GM18511 (cell line): Measurements from ENCODE around the gene PLEKHM3.
A peak's percentile ranks its signal among the peaks of the same experiment; 100 is the strongest.
"Not testable (repeated sequence)": the region's sequence is repeated elsewhere in the genome, so short reads cannot be mapped to it uniquely, and the experiment has no call there.

Source experiments
- ATAC-seq: cut with Tn5 transposase; IDR thresholded peaks from one replicate; pipeline ENCODE4 v1.9.1; 2021; ENCODE audit warnings: mild to moderate bottlenecking, moderate library complexity; ENCODE audit not compliant: unreplicated experiment

Gene PLEKHM3

DNA sequence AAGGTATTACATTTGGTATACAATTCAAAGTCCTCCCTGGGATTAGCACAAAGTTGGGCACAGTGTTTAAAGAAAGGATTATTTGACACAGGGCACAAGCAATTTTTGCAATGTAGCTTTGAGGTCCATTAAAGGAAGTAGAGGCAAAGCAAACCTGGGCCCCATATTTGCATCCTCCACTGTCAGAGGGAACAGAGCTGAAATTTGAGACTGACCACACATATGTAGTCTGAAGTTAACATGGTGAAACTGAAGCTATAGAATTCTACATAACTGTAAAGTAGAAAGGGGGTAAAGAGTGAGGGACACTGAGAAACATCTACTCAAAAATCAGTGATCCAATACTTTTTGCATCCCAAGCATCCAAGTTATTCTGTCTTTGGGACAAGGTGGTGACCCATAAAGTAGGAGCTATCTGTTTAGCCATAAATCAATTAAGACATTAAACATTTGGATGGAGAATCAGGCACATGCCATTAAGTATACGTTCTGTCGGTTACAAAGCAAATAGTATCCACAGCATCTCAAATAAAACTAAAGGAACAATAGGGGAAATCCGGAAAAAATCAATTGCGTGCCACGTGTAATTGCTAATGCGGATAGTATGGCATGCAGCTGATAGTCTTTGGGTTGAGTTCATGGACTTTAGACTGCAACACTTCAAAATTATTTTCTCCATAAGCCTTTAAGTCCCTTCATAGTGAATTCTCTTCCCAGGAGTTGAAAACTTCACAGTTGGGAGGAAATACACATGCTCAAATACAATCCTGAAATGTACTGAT lies 72.6 kb downstream of the PLEKHM3 start:
- no peak for ATAC-seq

DNA sequence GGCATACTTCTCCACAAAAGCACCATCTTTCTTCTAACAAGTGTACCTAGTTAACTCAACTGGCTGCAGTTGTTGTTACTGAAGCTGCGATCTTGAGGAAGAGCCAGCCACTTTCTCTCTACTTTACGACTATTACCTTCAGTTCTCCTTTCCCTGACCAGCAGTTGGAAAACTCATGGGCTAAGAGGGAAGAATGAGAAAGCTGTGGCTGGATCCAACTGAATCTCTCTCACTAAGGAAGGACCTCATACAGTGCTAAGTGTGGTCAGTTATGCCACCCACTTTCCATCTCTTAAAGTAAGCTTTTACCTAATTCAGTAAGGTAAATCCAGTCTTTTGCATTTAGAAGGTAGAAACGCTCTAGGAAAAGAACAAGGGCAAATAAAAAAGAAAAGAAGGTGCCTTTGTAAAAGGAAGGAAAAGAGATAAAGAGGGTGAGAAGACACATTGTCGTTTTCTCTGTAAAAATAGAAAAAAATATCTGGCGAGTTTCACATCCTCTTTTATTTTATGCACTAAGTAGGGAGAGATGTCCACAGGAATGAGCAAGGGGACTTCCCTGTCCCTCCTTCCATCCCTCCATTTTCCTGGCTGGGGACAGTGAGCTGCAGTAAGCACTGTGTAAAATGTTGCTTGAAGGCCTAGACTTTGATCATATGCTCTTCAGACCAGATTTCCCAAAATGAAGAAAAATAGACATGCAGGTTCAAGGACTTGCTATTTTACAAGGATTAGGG lies 73.4 kb downstream of the PLEKHM3 start:
- no peak for ATAC-seq

DNA sequence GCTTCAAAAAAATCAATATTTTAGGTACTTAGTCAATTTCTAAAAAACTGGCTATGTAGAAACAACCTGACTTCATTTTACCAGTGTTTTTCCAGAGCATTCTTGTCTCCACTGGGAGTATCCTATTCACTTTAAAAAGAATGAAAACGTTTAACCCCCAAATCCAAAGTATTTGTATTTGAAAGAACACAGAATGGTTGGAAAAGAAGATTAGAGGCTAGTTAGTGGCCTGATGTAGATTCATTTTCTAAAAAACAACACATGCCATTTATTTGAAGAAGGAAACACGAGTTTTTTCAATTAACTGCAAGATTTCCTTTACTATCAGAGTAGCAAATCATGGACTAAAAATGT lies 74.6 kb downstream of the PLEKHM3 start:
- no peak for ATAC-seq

DNA sequence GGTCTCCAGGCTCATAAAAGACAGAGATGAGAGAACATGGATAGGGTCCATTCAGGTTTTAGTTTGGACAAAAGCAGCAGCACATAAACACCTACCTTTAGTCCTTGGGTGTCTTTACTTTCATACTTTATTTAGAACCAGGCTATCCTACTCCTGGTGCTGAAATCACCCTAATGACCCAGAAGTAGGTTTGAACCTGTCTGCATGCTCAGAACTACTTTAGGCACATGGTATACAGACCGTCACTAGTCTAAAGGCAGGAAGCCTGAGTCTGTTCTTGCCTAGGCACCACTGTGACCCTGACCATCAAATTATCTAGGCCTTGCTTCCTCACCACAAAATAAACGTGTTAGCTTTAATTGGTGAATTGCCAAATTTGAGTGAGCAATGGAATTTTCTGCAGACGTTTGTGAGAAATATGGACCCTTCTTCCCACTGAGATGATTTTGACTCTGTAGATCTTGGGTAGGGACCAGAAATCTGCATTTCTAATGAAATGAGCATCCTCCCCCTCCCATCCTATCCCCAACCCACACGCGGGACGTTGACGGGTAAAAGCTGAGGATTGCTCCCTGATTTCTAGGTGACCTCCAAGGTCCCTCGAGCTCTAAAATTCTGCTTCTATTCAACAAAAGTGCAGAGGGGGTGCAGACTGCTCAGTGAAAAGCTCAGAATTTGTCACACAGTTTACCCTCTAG lies 75.1 kb downstream of the PLEKHM3 start:
- no peak for ATAC-seq

DNA sequence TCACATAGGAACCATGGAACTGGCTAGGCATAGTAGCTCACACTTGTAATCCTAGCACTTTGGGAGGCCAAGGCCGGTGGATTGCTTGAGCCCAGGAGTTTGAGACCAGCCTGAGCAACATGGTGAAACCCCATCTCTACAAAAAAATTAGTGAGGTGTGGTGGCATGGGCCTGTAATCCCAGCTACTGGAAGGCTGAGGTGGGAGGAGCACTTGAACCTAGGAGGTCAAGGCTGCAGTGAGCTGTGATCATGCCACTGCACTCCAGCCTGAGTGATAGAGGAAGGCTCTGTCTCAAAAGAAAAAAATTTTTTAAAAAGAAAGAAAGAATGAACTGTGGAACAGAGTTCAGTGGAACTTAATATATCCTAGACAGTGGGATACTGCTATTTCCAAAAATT lies 76.1 kb downstream of the PLEKHM3 start:
- not testable (repeated sequence) for ATAC-seq

DNA sequence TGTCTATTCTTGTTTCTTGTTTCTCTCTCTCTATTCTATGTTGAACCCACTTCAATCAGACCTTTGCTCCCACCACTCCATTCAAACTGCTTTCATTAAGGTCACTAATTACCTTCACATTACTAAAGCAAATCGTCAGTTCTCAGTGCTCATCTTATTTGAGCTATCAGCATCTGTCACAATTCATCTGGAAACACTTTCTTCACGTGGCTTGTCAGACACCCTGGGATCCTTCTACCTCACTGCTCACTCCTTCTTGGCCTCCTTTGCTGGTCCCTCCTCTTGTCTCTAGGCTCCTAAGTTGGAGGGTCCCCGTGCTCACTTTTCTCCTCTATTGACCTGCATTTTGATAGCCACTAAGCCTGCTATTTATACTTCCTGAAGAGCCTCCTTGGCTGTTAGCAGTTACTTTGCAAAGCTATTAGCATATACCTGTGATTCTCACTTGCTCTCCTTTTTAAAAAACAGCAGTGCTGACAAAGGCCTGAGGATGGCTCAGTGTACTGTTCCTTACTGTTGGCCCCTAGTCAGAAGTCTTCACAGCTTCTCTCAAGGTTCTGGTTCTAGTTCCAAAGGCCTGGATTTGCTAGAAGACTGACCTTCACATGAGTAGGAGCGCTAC lies 80.2 kb downstream of the PLEKHM3 start:
- ATAC-seq = no peak

DNA sequence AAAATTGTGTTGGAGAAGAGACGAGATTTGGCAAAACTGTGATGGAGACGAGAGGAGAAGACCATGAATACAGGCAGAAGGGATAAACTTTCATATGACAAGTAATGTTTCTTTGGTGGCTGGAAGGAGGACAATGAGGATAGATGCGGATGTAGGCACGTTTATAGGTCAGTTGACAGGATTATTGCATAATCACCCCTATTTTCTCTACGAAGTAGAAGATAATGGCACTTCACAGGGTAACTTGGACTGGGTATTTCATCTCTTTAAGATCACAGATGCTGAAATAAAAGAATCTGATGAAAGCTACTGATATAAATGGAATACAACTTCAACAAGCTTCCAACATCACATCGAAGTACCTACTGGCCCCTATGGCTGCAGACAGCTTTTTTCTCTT lies 81.0 kb downstream of the PLEKHM3 start:
- no peak for ATAC-seq

DNA sequence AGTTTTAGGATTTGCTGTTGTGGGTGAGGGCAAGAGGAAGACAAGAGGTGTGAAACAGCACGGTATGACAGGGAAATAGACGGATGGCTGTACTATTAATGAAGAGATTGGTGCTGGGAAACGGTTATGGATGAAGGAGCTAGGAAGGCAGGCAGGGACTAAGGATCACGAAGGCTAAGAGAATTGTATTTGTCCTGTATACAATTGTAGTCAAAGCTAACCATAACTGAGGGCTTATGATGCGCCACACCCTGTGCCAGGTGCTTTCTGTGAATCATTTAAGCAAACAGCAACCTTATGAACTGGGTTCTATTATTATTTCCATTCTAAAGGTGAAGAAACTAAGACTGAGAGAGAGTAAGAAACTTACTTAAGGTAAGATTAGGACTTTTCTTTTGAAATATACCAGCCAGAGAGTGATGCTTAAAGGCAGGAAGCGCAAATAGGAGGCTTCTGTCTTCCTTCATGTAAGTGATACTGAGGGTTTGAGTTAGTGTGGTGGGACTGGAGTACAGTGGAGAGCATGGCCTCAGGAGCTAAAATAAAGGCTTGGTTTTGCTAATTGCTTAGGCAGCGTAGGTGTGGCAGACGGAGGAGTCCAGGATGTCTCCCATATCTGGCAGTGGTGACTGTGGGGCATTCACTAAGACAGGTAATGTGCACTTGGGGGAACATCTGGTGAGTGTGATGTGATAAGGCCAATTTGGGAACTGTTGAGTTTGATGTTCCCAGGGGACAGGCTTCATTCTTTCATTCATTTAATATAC lies 85.8 kb downstream of the PLEKHM3 start:
- ATAC-seq = no peak

DNA sequence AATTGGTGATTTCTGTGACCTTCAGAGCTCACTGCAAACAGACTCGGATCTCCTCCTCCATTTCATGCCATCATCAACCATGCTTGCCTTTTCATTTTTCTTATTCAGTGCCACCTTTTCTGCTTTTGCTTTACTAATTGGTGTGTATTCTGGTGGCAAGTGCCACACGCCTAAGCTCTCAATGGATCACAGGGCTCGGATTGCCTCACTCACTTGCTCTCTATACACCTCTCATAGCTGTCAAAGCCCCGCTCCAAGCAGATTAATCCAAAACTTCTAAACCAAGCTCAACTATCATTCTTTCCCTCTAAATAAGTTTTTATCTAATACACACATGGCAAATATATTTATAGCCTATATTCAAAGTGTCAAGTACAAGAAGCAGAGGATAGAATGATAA lies 86.4 kb downstream of the PLEKHM3 start:
- no peak for ATAC-seq

DNA sequence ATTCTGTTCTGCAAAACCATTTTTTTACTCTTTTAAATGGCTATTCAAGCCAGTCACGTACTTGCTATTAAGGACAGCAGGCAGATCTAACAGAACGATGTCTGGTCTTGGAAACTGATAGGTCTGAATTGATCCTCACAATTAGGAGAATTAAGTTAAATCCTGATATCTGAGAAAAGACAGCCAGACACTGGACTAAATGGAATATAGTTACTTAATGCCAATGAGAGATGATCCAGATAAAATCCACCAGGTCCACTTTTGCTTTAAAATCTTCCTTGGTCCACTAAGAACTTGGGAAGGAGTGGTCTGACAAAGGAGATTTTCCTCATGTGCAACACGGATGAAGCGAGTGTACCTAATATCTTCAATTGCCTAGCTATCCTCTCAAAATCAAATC lies 86.9 kb downstream of the PLEKHM3 start:
- ATAC-seq = no peak

DNA sequence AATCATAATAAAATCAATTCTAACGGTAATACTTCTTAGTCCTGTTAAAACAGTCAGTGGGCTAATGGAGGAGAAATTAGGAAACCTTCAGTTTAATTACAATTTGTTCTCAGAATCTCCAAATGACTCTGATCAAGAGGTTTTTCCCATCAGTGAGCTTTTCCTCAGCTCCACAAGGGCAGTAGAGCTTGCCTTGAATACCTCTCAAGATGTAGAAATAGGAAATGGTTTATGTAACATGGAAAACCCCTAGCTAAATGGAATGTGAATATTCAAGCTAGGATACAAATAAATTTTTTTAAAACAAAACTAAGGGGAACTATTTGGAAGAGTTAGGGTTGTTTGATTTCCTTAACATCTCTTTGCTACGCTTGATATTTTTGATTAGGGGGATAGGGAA lies 87.5 kb downstream of the PLEKHM3 start:
- ATAC-seq = no peak

DNA sequence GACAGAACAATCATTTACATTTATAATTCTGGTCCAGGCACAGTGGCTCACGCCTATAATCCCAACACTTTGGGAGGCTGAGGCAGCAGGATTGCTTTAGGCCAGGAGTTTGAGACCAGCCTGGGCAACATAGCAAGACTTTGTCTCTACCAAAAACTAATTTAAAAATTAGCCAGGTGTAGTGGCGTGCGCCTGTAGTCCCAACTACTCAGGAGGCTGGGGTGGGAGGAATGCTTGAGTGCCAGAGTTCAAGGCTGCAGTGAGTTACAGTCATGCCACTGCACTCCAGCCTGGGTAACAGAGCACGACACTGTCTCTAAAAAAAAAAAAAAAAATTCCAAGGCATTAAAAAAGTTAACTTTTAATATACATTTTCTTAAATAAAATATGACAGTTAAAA lies 88.1 kb downstream of the PLEKHM3 start:
- ATAC-seq = no peak

DNA sequence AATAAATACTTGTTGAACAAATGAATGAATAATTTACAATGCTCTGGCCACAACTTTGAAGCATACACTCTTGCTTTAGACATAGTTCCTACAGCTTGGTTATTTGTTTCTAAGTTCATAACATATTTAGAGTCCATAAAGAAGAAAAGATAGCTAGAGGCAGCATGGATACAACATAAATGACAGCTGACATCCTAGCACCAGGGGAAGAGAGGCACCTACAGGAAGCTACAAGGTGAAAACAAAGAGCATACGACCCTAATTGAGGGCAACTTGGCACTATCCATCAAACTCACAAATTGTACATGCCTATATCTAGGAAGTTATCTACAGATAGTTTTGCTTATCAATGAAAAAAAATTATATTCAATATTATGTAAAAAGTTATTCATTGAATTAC lies 88.9 kb downstream of the PLEKHM3 start:
- no peak for ATAC-seq

DNA sequence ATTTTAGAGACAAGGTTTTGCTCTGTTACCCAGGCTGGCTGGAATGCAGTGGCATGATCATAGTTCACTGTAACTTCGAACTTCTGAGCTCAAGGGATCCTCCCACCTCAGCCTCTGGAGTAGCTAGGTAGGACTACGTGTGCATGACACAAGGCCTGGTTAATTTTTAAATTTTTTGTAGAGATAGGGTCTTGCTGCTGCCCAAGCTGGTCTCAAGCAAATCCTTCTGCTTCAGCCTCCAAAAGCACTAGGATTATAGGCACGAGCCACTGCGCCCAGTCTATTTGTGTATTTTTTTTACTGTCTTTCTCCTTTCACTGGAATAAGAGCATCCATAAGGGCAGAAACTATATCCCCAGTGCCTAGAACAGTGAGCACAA lies 89.3 kb downstream of the PLEKHM3 start:
- no peak for ATAC-seq

DNA sequence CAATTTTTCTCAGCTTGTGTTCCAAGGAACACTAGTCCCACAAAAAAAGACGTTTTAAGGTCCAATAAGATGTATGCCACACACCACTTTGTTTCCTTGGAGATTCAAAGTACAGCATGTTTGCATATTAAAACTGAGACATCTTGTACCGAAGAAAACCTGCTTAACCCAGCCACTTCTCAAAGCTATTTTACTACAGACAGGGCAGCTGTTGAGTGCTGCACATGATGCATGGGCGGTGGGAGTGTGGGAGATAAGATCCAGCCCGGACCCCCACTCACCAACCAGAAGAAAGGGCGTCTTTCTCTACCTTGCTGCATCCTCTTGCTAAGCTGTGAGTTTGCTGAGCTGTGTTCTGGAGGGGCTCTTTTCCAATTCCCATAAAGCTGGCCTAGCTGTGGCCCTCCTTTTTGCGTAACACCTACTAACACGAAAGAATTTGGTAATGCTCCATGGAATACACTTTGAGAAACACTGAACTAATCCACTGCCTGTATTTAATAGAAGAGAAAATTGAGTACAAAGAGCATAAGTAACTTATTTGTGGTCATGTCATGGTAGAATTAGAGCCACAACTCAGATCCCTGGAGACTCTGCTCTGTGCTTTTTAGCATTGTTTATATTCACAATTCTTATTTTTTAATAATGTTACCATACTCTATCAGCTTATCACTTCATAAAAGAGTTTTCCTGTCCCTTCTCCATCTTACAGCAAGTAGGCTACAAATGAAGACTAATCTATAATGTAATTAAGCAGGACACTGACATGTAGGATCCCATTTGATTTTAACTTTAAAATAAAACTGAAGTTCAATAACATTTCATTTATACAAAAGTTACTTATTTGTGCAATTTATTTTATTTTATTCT lies 90.0 kb downstream of the PLEKHM3 start:
- ATAC-seq = peak; percentile 57

DNA sequence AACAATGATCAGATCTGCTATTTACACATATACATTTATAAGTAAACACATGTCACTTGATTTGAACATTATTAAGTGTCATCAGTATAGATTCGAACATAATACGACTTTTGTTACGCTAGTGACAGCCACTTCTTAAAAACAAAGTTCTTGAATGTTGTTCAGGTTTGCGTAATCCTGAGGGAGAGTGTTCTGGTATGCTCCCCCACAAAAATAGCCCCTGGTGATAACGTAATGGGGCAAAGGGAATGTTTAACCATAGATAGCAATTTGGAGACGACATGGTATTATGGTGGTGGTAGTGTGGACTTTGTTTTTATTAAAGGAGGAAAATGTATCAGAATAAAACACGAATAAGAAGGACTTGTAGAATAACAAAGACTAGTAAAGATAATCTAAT lies 90.6 kb downstream of the PLEKHM3 start:
- no peak for ATAC-seq

DNA sequence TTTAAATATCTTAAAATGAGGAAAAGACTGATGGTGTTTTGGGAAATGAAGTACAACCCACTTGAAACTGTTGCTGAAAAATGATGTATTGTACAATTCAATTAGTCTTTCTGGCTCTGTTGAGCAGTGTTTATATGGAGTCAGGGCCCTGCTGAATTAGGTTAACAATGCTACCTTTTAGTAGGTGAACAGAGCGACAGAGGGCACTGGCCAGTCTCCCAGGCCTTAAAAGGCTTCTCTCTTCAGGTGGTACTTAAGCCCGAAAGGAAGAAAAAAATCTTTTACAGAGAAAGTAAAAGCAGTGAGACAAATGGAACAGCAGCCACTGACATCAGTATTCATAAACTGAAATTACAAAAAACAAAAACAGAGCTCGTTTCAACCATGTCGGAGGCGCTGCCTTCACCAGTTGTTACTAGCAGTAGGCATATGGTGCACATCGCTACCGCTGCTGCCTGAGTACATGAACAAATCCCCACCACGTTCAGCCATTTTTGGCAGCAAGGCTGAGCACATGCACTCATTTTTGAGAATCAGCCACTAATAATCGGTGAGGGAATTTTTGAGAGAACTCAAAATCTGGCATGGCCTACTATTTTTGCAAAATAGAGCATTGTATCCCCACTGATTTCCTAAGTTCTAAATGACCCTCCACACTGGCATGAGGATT lies 91.8 kb downstream of the PLEKHM3 start:
- no peak for ATAC-seq

DNA sequence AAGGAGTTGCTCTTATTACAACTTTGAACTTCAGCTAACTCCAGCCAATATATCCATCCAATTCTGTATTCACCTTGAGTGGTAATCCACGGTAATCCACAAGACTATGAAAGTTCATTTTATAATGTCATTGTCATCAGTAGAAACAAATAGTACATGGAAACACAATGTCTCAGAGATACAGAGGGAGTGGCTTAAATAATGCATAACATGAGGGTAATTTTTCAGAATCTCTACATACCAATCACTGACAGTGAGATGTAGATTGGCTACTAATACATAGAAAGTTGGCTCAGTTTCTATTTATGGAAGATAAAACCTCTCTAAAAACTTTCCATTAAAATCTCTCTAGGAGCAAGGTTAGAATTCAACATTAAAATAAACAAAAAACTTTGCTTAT lies 93.2 kb downstream of the PLEKHM3 start:
- ATAC-seq = no peak

DNA sequence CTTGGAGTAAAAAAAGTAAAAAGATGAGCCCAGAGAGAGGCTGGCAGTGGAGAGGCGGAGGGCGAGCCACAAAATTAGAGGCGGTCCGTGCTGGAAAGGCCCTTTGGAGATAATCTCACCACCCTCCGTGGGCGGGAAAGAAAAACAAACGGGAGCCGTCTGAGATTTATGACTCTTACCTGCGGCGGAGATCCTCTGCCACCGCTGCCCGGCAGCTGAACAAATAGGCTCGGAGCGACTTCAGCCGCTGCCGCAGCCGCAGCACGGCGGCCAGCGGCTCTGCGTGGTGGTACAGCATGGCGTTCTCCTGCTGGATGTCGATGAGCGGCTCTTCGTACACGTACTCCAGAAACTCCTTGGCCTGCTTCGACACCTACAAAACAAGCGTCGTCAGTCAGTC lies 94.6 kb downstream of the PLEKHM3 start:
- ATAC-seq = no peak
